Activated CD4-positive, alpha-beta T cell treated with anti-CD3 and anti-CD28 coated beads for 48 hours (primary cell): ENCODE data around the gene KMT5C.

Experiments
- DNase-seq: peaks from one replicate; pipeline ENCODE4 v3.0.0-alpha.2; 2020

KMT5C gene

DNA sequence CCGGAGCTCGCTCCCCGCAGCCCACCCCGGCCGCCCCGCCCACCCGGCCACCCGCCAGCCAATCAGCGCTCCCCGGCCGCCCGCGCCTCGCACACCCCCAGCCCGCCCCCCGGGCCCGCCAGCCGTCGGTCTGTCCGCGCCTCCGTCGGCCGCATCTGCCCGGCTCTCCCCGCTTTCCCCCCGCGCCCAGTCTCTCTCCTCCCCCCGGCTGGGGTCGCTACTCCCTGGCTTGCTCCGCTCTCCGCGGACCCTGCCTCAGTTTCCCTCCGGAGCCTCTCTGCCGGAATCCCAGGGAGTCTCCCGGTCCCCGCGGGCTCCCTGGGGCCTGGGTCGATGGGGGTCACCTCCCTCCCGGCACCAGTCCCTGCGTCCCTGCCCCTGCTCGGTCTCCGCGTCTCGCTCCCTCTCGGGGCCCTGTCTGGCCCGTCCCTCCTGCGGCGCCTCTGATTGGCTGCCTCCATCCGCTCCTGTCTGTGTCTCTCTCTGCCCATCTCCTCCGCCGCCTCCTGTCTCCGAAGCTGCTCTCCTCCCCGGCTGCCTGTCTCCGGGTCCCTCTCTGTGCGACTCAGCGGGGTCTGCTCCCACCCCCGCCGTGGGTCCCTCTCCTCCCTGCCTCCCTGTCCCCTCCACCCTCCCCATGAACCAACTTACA, 30.1 kb downstream of the KMT5C start:
- peak; percentile 61 for DNase-seq

DNA sequence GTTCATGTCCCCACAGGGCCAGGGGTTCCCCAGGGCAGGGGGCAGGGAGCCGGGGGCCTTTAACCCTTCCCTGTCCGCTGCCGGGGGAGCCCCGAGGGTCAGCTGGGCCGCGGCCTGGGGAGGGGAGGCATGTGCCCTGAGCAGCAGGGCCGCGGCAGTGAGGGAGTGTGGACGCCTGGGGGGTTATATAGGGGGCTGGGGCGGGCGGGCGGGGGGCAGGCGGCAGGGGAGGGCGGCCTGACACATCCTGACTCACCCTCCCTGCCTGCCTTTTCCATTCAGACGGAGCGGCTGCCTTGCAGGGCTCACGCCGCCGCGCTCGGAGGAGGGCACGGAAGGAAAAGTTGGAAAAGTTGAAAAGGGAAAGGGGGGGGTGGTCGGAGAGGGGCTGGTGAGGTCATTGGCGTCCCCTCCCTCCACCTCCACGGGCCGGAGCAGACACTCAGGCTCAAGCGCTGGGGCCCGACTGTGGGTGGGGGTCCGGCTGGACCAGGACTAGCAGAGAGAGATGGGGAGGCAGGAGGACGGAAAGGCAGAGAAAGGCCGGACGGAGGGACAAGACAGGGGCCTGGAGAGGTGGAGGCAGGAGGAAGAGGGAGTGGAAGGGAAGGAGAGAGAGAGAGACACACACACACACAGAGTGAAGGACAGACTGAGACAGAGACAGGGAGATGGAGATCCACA, 30.8 kb downstream of the KMT5C start, which contains the start of gene IL11:
IL11 (minus strand) TSS at position 159 of the 684 bp plus-strand sequence; CDS start at position 6, 153 bp downstream.
- no peak for DNase-seq

DNA sequence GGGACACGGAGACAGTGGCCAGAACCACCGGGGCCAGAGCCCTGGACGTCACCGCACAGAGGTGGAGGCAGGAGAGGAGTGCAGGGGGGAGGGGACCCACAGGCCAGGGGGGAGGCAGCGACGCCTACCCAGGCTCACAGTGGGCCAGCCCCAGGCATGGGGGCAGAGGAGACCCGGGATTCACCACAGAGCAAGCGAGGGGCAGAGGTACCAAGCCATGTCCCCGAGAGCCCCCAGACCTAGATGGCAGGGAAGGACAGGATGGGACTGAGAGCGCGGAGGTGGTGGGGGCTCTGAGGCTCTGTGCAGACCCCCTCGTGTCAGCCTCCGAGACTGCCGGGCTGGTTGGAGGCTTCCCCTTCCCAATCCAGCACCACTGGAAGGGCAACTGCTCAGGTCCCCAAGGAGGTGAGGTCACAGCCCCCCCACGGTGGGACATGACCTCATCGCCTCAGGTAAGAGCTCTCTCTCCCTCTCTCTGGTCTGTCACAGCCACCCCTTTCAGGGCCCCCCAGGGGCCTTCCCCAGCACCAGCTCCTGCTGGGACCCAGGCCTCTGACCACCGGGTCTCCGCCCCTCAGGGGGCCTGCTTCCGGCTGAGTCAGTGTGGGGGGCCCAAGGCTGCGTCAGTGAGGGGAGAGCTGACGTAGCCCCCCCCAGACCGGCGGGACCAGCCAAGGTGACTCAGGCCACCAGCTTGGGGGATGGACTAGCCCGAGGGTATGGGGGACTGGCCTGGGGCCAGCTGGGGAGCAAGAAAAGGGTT, 32.8 kb downstream of the KMT5C start:
- peak; percentile 35 for DNase-seq

DNA sequence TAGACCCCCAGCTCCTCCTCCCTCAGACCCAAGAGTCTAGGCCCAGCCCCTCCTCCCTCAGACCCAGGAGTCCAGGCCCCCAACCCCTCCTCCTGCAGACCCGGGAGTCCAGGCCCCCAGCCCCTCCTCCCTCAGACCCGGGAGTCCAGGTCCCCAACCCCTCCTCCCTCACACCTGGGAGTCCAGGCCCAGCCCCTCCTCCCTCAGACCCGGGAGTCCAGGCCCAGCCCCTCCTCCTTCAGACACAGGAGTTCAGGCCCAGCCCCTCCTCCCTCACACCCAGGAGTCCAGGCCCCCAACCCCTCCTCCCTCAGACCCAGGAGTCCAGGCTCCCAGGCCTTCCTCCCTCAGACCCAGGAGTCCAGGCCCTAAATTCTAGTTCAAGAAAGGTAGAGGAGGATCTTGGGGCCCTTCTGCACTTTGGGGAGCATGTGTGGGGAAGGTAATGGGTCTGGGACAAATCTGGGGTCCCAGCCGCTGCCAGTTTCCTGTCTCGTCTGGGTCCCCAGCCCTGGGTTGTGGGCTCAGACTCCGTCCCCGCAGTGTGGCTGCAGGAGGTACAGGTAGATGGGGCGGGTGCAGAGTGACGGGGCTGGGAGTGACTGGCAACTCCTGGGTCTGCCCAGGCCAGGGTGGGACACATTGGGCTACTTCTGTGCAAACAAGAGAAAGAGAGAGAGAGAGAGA, 33.8 kb downstream of the KMT5C start:
- DNase-seq: no peak

DNA sequence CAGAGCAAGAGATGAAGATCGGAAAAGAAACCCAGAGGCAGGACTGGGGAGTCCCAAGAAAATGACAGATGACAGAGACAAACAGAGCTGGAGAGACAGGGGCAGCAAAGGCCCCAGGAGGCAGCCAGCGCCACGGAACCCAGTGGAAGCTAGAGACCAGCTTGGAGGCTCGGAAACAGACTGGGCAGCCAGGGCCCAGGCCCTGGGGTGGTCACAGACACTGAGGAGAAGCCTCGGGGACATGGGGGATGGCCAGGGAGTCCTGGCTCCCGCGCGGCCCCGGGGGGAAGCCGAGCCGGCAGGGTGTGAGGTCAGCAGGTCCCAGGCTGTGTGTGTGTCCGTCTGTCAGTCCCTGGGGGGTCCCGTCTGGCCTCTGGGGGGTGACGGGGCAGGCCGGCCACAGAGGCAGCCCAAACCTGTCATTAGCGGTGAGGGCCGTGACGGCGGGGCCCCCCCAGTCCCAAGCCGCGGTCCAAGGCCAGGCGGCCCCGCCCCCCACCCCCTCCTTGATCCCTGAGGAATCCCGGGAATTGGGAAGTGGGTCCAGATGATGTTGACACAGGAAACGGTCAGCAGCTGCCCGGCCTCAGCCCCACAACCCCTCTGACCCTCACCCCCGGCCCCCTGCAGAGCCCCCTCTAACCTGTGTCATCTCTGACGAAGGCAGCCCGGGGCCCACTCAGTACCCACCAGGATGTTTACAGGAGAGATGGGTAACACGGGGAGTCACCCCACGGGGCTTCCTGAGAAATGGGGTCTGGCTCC, 34.5 kb downstream of the KMT5C start:
- no peak for DNase-seq

DNA sequence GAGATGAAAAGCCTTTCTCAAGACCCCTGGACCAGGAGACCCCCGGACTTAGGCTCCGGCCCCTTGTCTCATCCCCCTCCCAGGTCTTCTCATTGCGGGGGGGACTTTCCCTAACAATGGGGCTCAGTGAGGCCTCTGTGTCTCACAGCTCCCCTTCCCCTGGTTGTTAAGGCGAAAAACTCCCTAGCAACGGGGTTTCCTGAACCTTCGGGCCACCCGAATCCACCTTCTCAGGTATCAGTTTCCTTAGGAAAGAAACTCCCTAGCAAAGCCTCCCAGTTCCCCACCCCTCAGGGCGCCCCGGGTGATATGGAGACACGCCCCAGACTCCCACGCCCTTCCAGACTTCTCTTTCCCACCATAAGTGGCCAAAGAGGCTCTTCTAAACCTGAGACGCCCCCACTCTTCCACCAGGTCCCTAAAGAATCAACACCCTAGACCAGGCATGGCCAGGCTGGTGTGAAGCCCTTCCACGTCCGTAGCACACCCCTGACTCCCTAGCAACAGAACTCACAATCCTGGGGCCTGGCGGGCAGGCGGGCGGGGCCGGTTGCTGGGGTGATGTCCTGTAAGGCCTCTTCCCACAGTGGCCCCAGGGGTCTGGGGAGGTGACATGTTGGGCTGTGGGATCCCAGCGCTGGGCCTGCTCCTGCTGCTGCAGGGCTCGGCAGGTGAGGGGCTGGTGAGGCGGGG, 36.7 kb downstream of the KMT5C start, which contains the start of gene TMEM190:
TMEM190 (plus strand) TSS at position 586 of the 693 bp plus-strand sequence; CDS start at position 614, 28 bp downstream.
- no peak for DNase-seq

DNA sequence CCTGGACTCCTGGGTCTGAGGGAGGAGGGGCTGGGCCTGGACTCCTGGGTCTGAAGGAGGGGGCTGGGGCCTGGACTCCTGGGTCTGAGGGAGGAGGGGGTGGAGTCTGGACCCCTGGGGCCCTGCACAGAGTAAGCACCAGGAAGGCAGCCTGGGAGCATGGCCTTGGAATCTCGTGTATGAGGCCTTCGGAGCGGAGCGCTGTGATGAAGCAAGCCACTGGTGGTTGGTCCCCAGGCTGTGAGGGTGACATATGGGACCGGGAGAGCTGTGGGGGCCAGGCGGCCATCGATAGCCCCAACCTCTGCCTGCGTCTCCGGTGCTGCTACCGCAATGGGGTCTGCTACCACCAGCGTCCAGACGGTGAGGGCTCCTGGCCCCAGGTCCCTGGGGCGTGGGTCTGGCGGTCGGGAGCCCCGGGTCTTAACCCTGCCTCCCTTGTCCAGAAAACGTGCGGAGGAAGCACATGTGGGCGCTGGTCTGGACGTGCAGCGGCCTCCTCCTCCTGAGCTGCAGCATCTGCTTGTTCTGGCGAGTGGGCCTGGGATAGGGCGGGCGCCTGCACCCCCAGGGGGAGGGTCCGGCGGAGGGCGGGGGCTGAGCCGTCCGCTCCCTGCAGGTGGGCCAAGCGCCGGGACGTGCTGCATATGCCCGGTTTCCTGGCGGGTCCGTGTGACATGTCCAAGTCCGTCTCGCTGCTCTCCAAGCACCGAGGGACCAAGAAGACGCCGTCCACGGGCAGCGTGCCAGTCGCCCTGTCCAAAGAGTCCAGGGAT, 37.9 kb downstream of the KMT5C start:
- no peak for DNase-seq

DNA sequence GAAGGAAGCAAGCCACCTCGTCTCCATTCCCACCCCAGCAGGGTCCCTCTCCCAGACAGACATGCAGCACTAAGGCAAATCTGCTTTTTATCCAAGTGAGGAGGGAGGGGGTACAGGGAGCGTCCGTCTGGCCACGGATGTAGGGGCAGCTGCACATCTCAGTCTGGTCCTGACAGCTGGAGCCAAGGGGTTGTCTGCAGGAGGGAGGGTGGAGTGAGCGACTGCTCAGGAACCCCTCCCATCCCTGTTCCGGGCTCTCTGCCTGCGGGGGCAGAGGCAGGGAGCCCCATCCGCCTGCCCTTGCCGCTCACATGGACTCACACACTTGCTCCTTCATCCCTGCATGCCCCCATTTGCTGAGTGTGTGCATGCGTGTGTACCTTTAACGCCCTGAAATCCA, 39.5 kb downstream of the KMT5C start:
- DNase-seq: no peak

DNA sequence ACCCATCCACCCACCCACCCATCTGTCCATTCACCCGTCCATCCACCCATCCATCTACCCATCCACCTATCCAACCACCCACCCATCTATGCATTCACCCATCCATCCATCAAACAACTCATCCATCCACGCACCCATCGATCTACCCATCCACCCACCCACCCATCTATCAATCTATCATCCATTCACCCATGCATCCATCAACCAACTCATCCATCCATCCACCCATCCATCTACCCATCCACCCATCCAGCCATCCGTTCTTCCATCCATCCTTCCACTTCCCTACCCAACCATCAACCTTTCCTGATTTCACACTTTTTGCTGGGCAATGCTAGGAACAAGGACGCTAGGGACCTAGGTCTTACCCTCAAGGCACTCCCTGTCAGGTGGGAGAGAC, 42.3 kb downstream of the KMT5C start:
- no peak for DNase-seq

DNA sequence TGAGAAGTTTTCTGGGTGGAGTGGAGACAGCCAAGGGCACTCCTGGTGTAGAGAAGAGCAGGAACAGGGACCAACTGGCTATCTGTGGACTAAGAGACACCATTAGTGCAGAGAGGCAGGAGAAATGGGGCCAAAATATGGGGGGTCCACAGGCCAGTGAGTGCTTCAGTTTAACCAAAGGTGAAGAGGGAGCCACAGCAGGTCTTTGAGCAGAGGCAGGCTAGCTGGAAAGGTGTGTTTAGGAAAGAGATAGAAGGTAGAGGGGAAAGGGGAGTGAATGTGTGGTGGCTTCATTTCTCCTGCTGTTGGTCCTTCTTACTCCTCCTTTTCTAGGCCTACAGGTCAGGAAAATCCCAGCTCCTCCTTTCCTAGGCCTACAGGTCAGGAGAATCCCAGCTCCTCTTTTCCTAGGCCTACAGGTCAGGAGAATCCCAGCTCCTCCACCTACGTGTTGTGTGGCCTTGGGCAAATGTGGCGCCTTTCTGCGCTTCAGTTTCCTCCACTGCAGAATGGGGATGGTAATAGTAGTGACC, 42.9 kb downstream of the KMT5C start:
- DNase-seq: no peak

DNA sequence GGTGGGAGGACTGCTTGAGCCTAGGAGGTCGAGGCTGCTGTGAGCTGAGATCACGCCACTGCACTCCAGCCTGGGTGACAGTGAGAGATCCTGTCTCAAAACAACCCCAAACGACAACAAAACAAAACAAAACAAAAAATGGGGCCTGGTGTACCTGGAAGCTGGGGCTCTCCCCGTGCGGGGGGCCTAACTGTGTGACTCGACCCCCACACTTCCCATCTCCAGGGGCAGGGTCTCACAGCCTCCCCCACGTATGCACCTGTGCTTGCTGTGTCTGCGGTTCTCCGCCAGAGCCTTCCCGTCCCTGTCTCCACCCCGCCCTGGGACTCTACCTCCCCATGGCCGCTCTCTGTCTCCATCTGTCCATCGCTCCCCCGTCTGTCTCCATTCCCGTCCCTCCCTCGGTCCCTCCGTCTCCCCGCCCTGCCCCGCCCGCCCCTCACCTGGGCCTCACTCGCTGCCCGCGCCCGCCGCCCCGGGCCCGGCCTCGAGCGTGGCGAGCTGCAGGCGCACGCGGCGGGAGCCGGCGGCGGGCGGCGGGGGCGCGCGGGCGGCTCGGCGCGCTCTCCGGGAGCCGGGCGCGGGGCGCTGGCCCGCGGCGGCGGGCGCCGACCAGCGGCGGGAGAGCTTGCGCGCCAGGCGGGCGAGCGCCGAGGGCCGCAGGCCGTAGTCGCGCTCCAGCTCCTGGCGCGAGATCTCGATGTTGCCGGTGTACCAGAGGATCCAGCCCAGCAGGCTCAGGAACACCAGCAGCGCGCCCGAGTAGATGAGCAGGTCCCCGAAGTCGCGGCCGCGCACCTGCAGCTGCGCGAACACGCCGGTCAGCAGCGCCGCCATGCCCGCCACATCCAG, 43.8 kb downstream of the KMT5C start:
- peak; percentile 74 for DNase-seq

DNA sequence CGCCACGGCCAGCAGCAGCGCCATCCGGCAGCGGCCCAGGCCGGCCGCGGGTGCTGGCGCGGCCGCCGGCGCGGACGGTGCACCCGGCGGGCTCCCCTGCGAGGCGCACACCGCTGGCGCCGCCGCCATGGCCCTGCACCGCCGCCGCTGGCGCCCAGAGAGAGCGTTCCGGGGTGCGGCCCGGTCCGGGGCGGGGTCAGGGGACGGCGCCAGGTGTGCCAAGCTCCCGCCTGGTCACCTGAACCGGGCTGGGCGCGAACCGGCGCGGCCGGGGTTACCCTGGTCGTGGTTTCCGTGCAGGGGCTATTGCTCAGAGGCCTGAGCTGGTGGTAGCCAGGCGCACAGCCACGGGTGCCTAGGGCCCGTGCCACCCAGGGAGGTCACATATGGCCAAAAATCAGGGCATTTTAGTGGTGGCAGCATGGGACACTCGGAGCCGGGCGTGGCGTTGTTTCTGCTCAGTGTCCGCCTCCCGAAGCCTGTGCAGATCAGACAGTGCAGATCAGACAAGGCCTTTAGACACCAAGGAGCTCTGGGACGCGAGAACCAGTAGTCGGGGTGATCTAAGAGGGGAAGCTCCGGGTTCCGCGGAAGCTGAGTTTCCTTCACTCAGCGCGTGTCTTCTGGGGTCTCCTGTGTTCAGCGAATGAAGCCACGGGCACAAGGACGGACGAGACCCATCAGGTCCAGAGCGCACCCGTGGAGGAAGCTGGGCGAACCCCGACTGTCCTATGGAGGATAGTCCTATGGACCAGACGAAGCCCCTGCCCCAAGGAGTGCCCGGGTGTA, 44.6 kb downstream of the KMT5C start, which contains the start of gene TMEM238:
TMEM238 (minus strand) TSS at position 162 of the 789 bp plus-strand sequence; CDS start at position 129, 33 bp downstream.
- DNase-seq: peak; percentile 51

DNA sequence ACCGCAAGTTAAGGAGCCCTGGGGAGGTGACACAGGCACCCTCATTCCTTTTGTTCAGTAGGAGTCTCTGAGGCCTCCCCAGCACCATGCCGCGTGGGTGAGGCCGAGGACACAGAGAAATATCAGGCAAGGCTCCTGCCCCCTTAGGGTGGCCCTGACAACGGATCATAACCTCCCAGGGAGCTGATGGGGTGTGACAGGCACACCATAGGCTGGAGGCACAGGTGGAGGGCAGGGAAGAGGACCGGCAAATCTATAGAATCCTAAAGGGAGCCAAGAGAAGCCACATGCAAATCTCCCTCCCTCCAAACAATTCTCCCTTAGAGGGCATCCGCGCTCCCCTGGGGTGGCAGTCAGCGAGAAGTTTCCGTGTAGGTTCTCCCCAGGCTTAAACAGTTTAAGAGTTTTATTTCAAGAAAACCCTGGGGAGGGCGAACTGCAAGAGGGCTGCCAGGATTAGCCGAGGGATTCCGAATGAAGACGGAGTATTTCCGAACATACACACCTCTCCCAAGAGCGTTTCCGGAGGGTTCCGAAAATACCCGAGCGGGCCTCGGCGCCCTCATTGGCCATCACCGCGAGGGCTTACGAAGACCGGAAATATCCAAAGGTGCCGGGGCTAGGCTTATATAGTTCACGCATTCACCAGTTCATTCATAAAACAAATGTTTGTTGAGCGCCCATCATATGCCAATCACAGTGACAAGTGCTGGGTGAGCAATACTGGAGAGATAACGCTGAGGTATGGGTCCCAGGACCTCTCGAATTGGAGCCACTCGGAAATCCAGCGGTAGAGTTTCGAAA, 45.4 kb downstream of the KMT5C start:
- peak; percentile 98 for DNase-seq

DNA sequence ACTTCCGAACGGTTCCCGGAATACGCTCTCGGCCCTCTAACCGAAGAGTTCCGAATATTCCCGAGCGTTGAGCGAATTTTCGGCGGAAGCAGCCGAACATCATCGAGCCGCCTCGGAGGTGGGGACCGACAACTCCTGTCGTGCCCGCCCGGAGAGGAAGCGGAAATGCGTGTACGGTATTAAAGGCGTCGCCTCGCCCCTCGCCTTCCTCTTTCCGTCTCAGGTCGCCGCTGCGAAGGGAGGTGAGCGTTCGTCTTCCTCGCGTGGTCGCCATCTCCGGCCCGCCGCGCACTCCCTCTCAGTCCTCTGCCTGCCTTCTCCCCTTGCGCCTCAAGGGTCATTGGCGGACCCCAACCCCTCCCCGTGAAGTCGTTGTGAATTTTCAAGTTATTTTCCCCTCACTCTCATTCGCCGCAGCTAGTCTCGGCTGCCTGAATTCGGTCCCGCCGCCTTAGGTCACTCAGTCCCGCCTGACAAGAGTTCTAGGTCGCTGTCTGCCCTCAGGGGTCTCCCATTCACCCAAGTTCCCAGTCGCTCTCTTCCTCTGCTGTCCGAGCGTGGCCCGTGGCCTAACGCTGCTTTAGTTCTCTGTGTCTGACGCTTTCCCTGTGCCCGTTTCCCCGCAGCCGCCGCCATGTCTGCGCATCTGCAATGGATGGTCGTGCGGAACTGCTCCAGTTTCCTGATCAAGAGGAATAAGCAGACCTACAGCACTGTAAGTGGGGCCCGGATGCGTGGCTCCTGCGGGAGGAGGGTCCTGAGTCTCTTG, 46.2 kb downstream of the KMT5C start, which contains the start of gene RPL28:
RPL28 (plus strand) TSS at position 209 of the 769 bp plus-strand sequence; CDS start at position 635, 426 bp downstream.
- peak; percentile 99 for DNase-seq

DNA sequence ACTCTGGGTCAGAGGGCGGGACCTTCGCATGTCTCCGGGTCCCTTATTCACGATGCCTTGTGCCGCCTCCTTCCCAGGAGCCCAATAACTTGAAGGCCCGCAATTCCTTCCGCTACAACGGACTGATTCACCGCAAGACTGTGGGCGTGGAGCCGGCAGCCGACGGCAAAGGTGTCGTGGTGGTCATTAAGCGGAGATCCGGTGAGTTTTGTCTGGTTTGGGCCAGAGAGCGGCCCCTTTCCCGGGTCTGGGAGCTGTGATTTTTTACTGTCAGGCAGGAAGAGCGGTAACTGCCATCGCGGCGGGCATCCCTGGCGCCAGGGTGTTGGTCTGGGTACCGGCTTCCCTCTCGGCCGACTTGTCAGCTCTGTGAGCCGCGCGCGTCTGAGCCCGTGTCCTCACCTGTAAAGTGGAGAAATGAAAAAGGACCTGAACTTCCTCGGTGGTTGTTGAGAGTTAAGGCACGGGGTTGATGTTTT, 46.9 kb downstream of the KMT5C start:
- no peak for DNase-seq

DNA sequence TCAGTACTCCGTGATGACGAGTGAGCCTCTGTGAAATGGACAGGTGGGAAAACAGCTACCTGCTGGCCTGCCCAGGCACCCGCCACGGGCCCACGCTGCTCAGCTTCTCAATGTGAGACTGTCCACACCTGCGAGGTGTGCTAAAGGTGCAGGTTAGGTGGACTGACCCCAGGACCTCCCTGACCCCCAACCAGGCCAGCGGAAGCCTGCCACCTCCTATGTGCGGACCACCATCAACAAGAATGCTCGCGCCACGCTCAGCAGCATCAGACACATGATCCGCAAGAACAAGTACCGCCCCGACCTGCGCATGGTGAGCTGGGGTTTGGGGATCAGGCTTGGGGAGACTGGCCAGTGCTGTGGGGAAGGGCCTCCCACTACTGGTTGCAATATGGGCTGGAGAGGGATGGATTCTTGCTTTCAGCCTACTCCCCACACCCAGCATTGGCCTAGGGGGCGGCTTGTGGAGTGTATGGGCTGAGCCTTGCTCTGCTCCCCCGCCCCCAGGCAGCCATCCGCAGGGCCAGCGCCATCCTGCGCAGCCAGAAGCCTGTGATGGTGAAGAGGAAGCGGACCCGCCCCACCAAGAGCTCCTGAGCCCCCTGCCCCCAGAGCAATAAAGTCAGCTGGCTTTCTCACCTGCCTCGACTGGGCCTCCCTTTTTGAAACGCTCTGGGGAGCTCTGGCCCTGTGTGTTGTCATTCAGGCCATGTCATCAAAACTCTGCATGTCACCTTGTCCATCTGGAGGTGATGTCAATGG, 48.2 kb downstream of the KMT5C start:
- DNase-seq: no peak
